Loucy (cell line): Measurements from ENCODE around the gene SLC9A9.

Experiments used
- CTCF ChIP-seq: fragments of 200-600 bp; sonication (generic); conservative IDR thresholded peaks from 2 replicates; pipeline ENCODE4 v1.5.1; 2014; ENCODE audit warnings: mild to moderate bottlenecking, antibody characterized with exemption, low read length
- EZH2phosphoT487 ChIP-seq: fragments of 200-600 bp; IDR thresholded peaks from 2 replicates; pipeline ENCODE4 v1.6.1; 2018; ENCODE audit warnings: antibody characterized with exemption, mild to moderate bottlenecking, moderate library complexity, borderline replicate concordance

GRCh38 chr3:143839980-143840379 is 8.3 kb downstream of the SLC9A9 start:
- TF ChIP-seq EZH2phosphoT487 (no peak), CTCF (no peak)
